ENCODE measurements around the gene DLX1.

DNA sequence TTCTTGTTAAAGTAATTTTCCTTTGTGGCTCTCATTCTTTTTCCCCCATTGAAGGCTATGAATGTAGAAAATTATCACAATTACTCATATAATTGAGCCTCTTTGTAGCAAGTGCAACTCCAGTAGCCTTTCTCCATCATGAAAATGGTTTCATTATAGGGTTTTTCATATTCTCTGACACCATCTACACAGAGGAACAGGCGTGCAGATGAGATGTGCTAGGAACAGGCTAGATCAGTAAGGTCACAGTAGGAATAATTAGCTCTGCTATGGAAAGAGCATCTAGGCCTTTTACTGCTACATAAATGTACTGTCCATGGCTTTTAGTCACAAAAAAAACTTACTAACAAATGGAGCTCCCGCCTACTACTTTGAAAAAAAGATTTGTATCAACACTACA, 12.6 kb upstream of the DLX1 start:
- TF ChIP-seq POLR2A (IDR thresholded peaks at IDR 0.05) (no peak), CTCF (IDR thresholded peaks at IDR 0.05) (no peak), POLR2AphosphoS5 (IDR thresholded peaks at IDR 0.05) (no peak)
